ENCODE measurements around the gene SALL3.

Gene SALL3

GRCh38 chr18:79019881-79020280 is 40.3 kb downstream of the SALL3 start:
- Histone ChIP-seq H3K4ac (ENCODE audit: low read length) (no peak overlapping the region), H4K8ac (ENCODE audit: low read depth, low read length) (no peak overlapping the region), H3K18ac (ENCODE audit: low read length) (no peak overlapping the region), H3K9ac (ENCODE audit: low read depth, low read length, poor library complexity) (no peak overlapping the region), H2AK5ac (ENCODE audit: low read depth, low read length) (no peak overlapping the region), H3K23ac (ENCODE audit: low read depth, low read length, poor library complexity) (no peak overlapping the region), H3K9me3 (replicated peaks in 1 of 2; ENCODE audit: control insufficient read depth in 2 of 2, insufficient read depth in 1 of 2, low read depth in 1 of 2, low read length in 2 of 2) (peaks cover 0 to 6% of the 10 kb centered on the region in 2 donors), H3K27me3 (ENCODE audit: control insufficient read depth in 3 of 3, insufficient read depth in 3 of 3, low read depth in 1 of 3, low read length in 3 of 3) (no peaks in the 10 kb centered on the region), H3K4me1 (ENCODE audit: control insufficient read depth in 2 of 2, insufficient read depth in 1 of 2, low read depth in 1 of 2, low read length in 2 of 2) (no peaks in the 10 kb centered on the region), H2BK5ac (ENCODE audit: low read length) (no peak overlapping the region), H3K36me3 (replicated peaks in 1 of 2; ENCODE audit: control insufficient read depth in 2 of 2, insufficient read depth in 2 of 2, low read length in 2 of 2) (no peaks in the 10 kb centered on the region), H4K91ac (ENCODE audit: low read depth, low read length, poor library complexity) (no peak overlapping the region), H3K4me2 (ENCODE audit: insufficient read depth, low read length, poor library complexity, severe bottlenecking) (no peak overlapping the region), H3K79me1 (ENCODE audit: low read depth, low read length) (no peaks in the 10 kb centered on the region), H2BK120ac (ENCODE audit: low read depth, low read length) (no peak overlapping the region), H2BK15ac (ENCODE audit: low read length) (no peak overlapping the region), H2AFZ (ENCODE audit: low read length) (no peak overlapping the region), H3K4me3 (ENCODE audit: low read length in 2 of 2) (no peak overlapping the region), H3K27ac (replicated peaks; ENCODE audit: low read length) (no peak overlapping the region), H2BK12ac (ENCODE audit: low read length) (no peak overlapping the region), H3K14ac (ENCODE audit: low read length) (no peak overlapping the region)
- no peak for DNase-seq (ENCODE audit: low spot score)
- WGBS, 2 donors (ENCODE audit: extremely low coverage in 2 of 2, insufficient read length in 2 of 2, insufficient replicate concordance in 1 of 2) = no CpG with 5 or more reads among the region's 7 CpGs

GRCh38 chr18:79022603-79023002 is 43.0 kb downstream of the SALL3 start:
- H3K18ac ChIP-seq (ENCODE audit: low read length) = no peak overlapping the region
- H2AFZ ChIP-seq (ENCODE audit: low read length) = no peak overlapping the region
- H3K27ac ChIP-seq (replicated peaks; ENCODE audit: low read length) = no peak overlapping the region
- DNase-seq (ENCODE audit: low spot score) = no peak
- H3K23ac ChIP-seq (ENCODE audit: low read depth, low read length, poor library complexity) = no peak overlapping the region
- no peak overlapping the region for H3K9ac ChIP-seq (ENCODE audit: low read depth, low read length, poor library complexity)
- no peak overlapping the region for H3K14ac ChIP-seq (ENCODE audit: low read length)
- no peak overlapping the region for H2BK5ac ChIP-seq (ENCODE audit: low read length)
- H3K4ac ChIP-seq (ENCODE audit: low read length) = no peak overlapping the region
- H2BK120ac ChIP-seq (ENCODE audit: low read depth, low read length) = no peak overlapping the region
- no peak overlapping the region for H2AK5ac ChIP-seq (ENCODE audit: low read depth, low read length)
- H4K8ac ChIP-seq (ENCODE audit: low read depth, low read length) = no peak overlapping the region
- no peaks in the 10 kb centered on the region for H3K36me3 ChIP-seq (replicated peaks in 1 of 2; ENCODE audit: control insufficient read depth in 2 of 2, insufficient read depth in 2 of 2, low read length in 2 of 2)
- H2BK15ac ChIP-seq (ENCODE audit: low read length) = no peak overlapping the region
- H3K4me1 ChIP-seq (ENCODE audit: control insufficient read depth in 2 of 2, insufficient read depth in 1 of 2, low read depth in 1 of 2, low read length in 2 of 2) = no peaks in the 10 kb centered on the region
- peaks cover 0 to 6% of the 10 kb centered on the region in 2 donors for H3K9me3 ChIP-seq (replicated peaks in 1 of 2; ENCODE audit: control insufficient read depth in 2 of 2, insufficient read depth in 1 of 2, low read depth in 1 of 2, low read length in 2 of 2)
- no peaks in the 10 kb centered on the region for H3K27me3 ChIP-seq (ENCODE audit: control insufficient read depth in 3 of 3, insufficient read depth in 3 of 3, low read depth in 1 of 3, low read length in 3 of 3)
- no peak overlapping the region for H4K91ac ChIP-seq (ENCODE audit: low read depth, low read length, poor library complexity)
- H3K4me3 ChIP-seq (ENCODE audit: low read length in 2 of 2) = no peak overlapping the region
- no peak overlapping the region for H3K4me2 ChIP-seq (ENCODE audit: insufficient read depth, low read length, poor library complexity, severe bottlenecking)
- H3K79me1 ChIP-seq (ENCODE audit: low read depth, low read length) = no peaks in the 10 kb centered on the region
- no peak overlapping the region for H2BK12ac ChIP-seq (ENCODE audit: low read length)
- no CpG with 5 or more reads among the region's 25 CpGs for WGBS, 2 donors (ENCODE audit: extremely low coverage in 2 of 2, insufficient read length in 2 of 2, insufficient replicate concordance in 1 of 2)

GRCh38 chr18:79026491-79026890 is 46.9 kb downstream of the SALL3 start:
- no peak overlapping the region for H3K9ac ChIP-seq (ENCODE audit: low read depth, low read length, poor library complexity)
- H2BK5ac ChIP-seq (ENCODE audit: low read length) = no peak overlapping the region
- DNase-seq (ENCODE audit: low spot score) = no peak
- no peak overlapping the region for H4K8ac ChIP-seq (ENCODE audit: low read depth, low read length)
- no peak overlapping the region for H3K4me3 ChIP-seq (ENCODE audit: low read length in 2 of 2)
- no peak overlapping the region for H3K18ac ChIP-seq (ENCODE audit: low read length)
- H3K14ac ChIP-seq (ENCODE audit: low read length) = no peak overlapping the region
- H3K79me1 ChIP-seq (ENCODE audit: low read depth, low read length) = no peaks in the 10 kb centered on the region
- H3K4me2 ChIP-seq (ENCODE audit: insufficient read depth, low read length, poor library complexity, severe bottlenecking) = no peak overlapping the region
- no peak overlapping the region for H2BK120ac ChIP-seq (ENCODE audit: low read depth, low read length)
- H2BK12ac ChIP-seq (ENCODE audit: low read length) = no peak overlapping the region
- no peaks in the 10 kb centered on the region for H3K27me3 ChIP-seq (ENCODE audit: control insufficient read depth in 3 of 3, insufficient read depth in 3 of 3, low read depth in 1 of 3, low read length in 3 of 3)
- H3K27ac ChIP-seq (replicated peaks; ENCODE audit: low read length) = no peak overlapping the region
- no peak overlapping the region for H3K23ac ChIP-seq (ENCODE audit: low read depth, low read length, poor library complexity)
- no peak overlapping the region for H2AK5ac ChIP-seq (ENCODE audit: low read depth, low read length)
- H2BK15ac ChIP-seq (ENCODE audit: low read length) = no peak overlapping the region
- no peaks in the 10 kb centered on the region for H3K36me3 ChIP-seq (replicated peaks in 1 of 2; ENCODE audit: control insufficient read depth in 2 of 2, insufficient read depth in 2 of 2, low read length in 2 of 2)
- H4K91ac ChIP-seq (ENCODE audit: low read depth, low read length, poor library complexity) = no peak overlapping the region
- H3K4me1 ChIP-seq (ENCODE audit: control insufficient read depth in 2 of 2, insufficient read depth in 1 of 2, low read depth in 1 of 2, low read length in 2 of 2) = no peaks in the 10 kb centered on the region
- no peak overlapping the region for H3K4ac ChIP-seq (ENCODE audit: low read length)
- no CpG with 5 or more reads among the region's 5 CpGs for WGBS, 2 donors (ENCODE audit: extremely low coverage in 2 of 2, insufficient read length in 2 of 2, insufficient replicate concordance in 1 of 2)
- peaks cover 0 to 9% of the 10 kb centered on the region in 2 donors for H3K9me3 ChIP-seq (replicated peaks in 1 of 2; ENCODE audit: control insufficient read depth in 2 of 2, insufficient read depth in 1 of 2, low read depth in 1 of 2, low read length in 2 of 2)
- peak overlapping the region; percentile 35 for H2AFZ ChIP-seq (ENCODE audit: low read length)

GRCh38 chr18:79030680-79031079 is 51.1 kb downstream of the SALL3 start:
- Histone ChIP-seq H2BK120ac (ENCODE audit: low read depth, low read length) (no peak overlapping the region), H3K27me3 (ENCODE audit: control insufficient read depth in 3 of 3, insufficient read depth in 3 of 3, low read depth in 1 of 3, low read length in 3 of 3) (no peaks in the 10 kb centered on the region), H4K91ac (ENCODE audit: low read depth, low read length, poor library complexity) (no peak overlapping the region), H3K79me1 (ENCODE audit: low read depth, low read length) (no peaks in the 10 kb centered on the region), H3K23ac (ENCODE audit: low read depth, low read length, poor library complexity) (peak overlapping the region; percentile 70), H2AFZ (ENCODE audit: low read length) (no peak overlapping the region), H3K27ac (replicated peaks; ENCODE audit: low read length) (no peak overlapping the region), H3K4me1 (ENCODE audit: control insufficient read depth in 2 of 2, insufficient read depth in 1 of 2, low read depth in 1 of 2, low read length in 2 of 2) (no peaks in the 10 kb centered on the region), H2AK5ac (ENCODE audit: low read depth, low read length) (no peak overlapping the region), H3K4me2 (ENCODE audit: insufficient read depth, low read length, poor library complexity, severe bottlenecking) (no peak overlapping the region), H3K14ac (ENCODE audit: low read length) (no peak overlapping the region), H3K4ac (ENCODE audit: low read length) (no peak overlapping the region), H3K9me3 (replicated peaks in 1 of 2; ENCODE audit: control insufficient read depth in 2 of 2, insufficient read depth in 1 of 2, low read depth in 1 of 2, low read length in 2 of 2) (peaks cover 0 to 2% of the 10 kb centered on the region in 2 donors), H2BK12ac (ENCODE audit: low read length) (no peak overlapping the region), H4K8ac (ENCODE audit: low read depth, low read length) (no peak overlapping the region), H3K18ac (ENCODE audit: low read length) (no peak overlapping the region), H2BK5ac (ENCODE audit: low read length) (no peak overlapping the region), H3K36me3 (replicated peaks in 1 of 2; ENCODE audit: control insufficient read depth in 2 of 2, insufficient read depth in 2 of 2, low read length in 2 of 2) (no peaks in the 10 kb centered on the region), H2BK15ac (ENCODE audit: low read length) (no peak overlapping the region), H3K4me3 (ENCODE audit: low read length in 2 of 2) (no peak overlapping the region), H3K9ac (ENCODE audit: low read depth, low read length, poor library complexity) (no peak overlapping the region)
- DNase-seq (ENCODE audit: low spot score) = no peak
- no CpG with 5 or more reads among the region's 9 CpGs for WGBS, 2 donors (ENCODE audit: extremely low coverage in 2 of 2, insufficient read length in 2 of 2, insufficient replicate concordance in 1 of 2)
